ENCODE measurements around the gene PPP1R1B.

DNA sequence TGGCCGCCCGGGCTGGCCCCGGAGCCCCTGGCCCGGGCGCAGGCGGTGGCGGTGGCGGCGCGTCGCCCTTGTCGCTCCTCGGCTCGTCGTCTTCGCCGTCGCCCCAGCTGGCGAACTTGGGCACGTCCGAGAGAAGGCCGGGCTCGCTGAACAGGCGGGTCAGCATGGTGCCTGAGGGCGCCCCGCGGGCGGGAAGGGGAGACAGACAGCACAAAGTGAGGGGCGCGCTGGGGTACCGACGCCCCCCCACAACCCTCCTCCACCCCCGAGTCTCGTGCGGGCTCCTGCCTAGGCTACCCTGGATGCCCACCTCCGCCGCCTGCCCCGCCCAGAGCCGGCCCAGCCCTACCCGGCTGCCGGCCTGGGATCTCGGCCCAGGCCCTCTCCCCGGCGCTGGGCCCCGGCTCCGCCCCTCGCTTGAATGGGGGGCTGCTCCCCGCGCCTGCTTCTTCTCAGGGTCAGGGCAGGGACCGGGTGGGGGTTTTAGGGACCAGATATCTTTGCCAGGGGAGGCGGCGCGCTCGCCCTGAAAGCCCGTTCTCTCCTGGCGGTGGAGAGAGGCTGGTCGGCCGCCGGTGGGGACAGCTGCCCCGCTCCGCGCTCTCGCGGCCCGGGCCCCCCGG lies 20.2 kb upstream of the PPP1R1B start:
- TF ChIP-seq, protein P1, sequence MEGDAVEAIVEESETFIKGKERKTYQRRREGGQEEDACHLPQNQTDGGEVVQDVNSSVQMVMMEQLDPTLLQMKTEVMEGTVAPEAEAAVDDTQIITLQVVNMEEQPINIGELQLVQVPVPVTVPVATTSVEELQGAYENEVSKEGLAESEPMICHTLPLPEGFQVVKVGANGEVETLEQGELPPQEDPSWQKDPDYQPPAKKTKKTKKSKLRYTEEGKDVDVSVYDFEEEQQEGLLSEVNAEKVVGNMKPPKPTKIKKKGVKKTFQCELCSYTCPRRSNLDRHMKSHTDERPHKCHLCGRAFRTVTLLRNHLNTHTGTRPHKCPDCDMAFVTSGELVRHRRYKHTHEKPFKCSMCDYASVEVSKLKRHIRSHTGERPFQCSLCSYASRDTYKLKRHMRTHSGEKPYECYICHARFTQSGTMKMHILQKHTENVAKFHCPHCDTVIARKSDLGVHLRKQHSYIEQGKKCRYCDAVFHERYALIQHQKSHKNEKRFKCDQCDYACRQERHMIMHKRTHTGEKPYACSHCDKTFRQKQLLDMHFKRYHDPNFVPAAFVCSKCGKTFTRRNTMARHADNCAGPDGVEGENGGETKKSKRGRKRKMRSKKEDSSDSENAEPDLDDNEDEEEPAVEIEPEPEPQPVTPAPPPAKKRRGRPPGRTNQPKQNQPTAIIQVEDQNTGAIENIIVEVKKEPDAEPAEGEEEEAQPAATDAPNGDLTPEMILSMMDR (conservative IDR thresholded peaks at IDR 0.05; ENCODE audit: low read length): no peak
- no peak for TF ChIP-seq EZH2phosphoT487 (IDR thresholded peaks at IDR 0.05; ENCODE audit: borderline replicate concordance, low read depth, low read length)

Data from OCI-LY7 (cell line).